Gastrocnemius medialis (tissue), 4 donors: ENCODE results near the gene KRT3. TPM values are rescaled to one million over a fixed set of nuclear protein-coding genes. Genes with fewer than 3 reads are reported as not detected.

Experiments used
- ATAC-seq, 2 donors: fragments of 150-250 bp; one replicate each; pipeline ENCODE4 v1.9.1; 2016
- DNase-seq, 2 donors: peaks; one replicate each; pipeline ENCODE4 v3.0.0-alpha.2; 2019
- H3K27ac ChIP-seq, 4 donors: fragments of 200-600 bp; sonication (generic); 1 replicate in 1 of 4; 2 replicates in 3 of 4; pipeline ENCODE4 v1.5.1; 2016 to 2018; ENCODE audit warnings: mild to moderate bottlenecking in 2 of 4, moderate library complexity in 1 of 4
- H3K27me3 ChIP-seq, 3 donors: fragments of 200-600 bp; sonication (generic) in 2 of 3; 1 replicate in 1 of 3; 2 replicates in 2 of 3; pipeline versions ENCODE4 v1.5.1 to v1.6.0; 2016 to 2019; ENCODE audit warnings: mild to moderate bottlenecking in 1 of 3, moderate library complexity in 1 of 3
- H3K36me3 ChIP-seq, 2 donors: fragments of 200-600 bp; sonication (generic) in 1 of 2; one replicate each; pipeline ENCODE4 v1.5.1; 2017 to 2018
- H3K4me1 ChIP-seq, 2 donors: fragments of 200-600 bp; sonication (generic) in 1 of 2; one replicate each; pipeline ENCODE4 v1.5.1; 2016 to 2017; ENCODE audit warnings: mild to moderate bottlenecking in 2 of 2
- H3K4me3 ChIP-seq, 4 donors: fragments of 200-600 bp; sonication (generic) in 3 of 4; 1 replicate in 1 of 4; 2 replicates in 3 of 4; pipeline ENCODE4 v1.5.1; 2016 to 2019; ENCODE audit warnings: mild to moderate bottlenecking in 2 of 4
- H3K9me3 ChIP-seq, 3 donors: fragments of 200-600 bp; sonication (generic) in 2 of 3; 1 replicate in 1 of 3; 2 replicates in 2 of 3; pipeline ENCODE4 v1.5.1; 2016 to 2019
- POLR2A ChIP-seq, 2 donors: fragments of 450-650 bp; IDR thresholded peaks; one replicate each; pipeline ENCODE4 v1.6.1; 2017; ENCODE audit warnings: antibody characterized with exemption in 2 of 2, mild to moderate bottlenecking in 2 of 2, moderate library complexity in 2 of 2
- in situ Hi-C, 4 donors: fragments of 200-750 bp; cut with MboI; loops; one replicate each; pipeline versions ENCODE4 v1.15.0 to v1.8.0; 2017; ENCODE audit warnings: low sequenced_read_pairs in 4 of 4
- intact Hi-C: fragments of 100-400 bp; cut with DNase I; formaldehyde crosslinking; loops from one replicate; pipeline ENCODE4 v1.15.1; 2023; ENCODE audit warnings: low total_unique reads
- total RNA-seq, 4 donors: library from RNA; depleted of rRNA; stranded (reverse); fragments of >200 nt; gene quantifications; one replicate each; pipeline versions ENCODE4 v1.1.0 to v1.2.3, GENCODE V29; 2016
- TF ChIP-seq, protein P1 (sequence below), 5 experiments: fragments of 450-650 bp in 3 of 5; fragments of 200-600 bp in 2 of 5; sonication (generic) in 2 of 5; IDR thresholded peaks in 4 of 5; conservative IDR thresholded peaks in 1 of 5; 1 replicate in 4 of 5; 2 replicates in 1 of 5; pipeline ENCODE4 v1.5.1; 2016 to 2019; ENCODE audit warnings: antibody characterized with exemption in 5 of 5, mild to moderate bottlenecking in 3 of 5, moderate library complexity in 3 of 5

The KRT3 gene
- total RNA-seq, result not detected

DNA sequence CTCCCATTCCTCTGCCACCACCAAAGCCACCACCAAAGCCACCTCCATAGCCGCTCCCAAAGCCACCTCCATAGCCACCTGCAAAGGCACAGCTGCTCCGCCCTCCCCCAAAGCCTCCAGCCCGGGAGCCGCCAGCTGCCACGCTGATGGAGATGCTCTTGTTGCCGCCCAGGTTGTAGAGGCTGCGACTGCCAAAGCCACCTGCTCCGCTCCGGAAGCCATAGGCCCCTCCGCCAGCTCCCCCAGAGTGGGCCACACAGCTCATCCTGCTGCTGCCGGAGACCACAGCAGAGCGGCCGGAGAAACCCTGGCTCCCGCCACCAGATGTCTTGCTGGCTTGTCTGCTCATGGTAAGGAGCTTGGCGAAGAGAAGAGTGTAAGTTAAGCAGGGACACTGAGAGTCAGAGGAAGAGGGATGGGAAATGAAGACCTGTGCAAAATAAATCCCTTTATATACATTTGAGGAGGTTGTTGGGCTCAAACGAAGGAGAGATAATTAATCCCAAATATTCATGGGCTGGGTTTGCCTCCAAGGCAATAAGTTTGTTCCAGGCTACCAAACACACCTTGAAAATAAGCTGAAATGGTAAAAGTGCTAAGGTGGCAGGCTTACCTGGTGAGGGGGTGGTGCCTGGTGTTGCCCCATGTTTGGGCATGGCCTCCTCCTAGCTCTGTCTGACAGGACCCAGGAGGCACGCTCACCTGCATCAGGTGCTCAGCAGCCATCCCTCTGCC lies at the start of gene KRT3:
Gene KRT3 (minus strand): TSS at position 424 of the 735 bp plus-strand sequence. CDS start 75 bp downstream, at position 349.
- peaks cover 0 to 4% (median 1%) of the 10 kb centered on the region in 3 donors for H3K27me3 ChIP-seq
- no peak for DNase-seq
- no peak for ATAC-seq
- no peak within 1 kb of the TSS for H3K27ac ChIP-seq
- no peaks in the 10 kb centered on the region for H3K9me3 ChIP-seq
- TF ChIP-seq POLR2A (IDR thresholded peaks at IDR 0.05), result no peak
- no peak within 1 kb of the TSS for H3K4me3 ChIP-seq
- in situ Hi-C loops (no loop called here), intact Hi-C loops (no loop called here)
- H3K36me3 ChIP-seq, result no peaks in the 10 kb centered on the region
- no peaks in the 10 kb centered on the region for H3K4me1 ChIP-seq

DNA sequence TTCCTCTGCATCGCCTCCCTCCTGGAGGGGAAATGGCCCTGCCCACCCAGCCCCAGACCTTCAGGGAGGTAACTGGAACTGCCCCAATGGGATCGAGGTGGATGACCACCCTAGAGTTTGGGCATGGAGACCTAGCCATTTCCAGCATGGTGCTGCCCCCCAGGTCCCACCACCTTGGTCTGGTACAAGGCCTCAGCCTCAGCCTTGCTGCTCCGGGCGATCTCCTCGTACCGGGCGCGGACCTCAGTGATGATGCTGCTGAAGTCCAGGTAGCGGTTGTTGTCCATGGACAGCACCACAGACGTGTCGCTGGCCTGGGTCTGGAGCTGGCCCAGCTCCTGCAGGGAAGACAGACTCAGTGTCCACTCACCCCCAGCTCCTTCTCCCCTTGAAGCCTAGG lies 48.5 kb upstream of the KRT3 start:
- H3K36me3 ChIP-seq, result no peaks in the 10 kb centered on the region
- ATAC-seq (no peak), DNase-seq (no peak)
- intact Hi-C loops, result no loop called here
- in situ Hi-C loops, result no loop called here
- H3K4me1 ChIP-seq, result no peaks in the 10 kb centered on the region
- no peaks in the 10 kb centered on the region for H3K9me3 ChIP-seq
- no peak overlapping the region for H3K27ac ChIP-seq
- TF ChIP-seq, protein P1, sequence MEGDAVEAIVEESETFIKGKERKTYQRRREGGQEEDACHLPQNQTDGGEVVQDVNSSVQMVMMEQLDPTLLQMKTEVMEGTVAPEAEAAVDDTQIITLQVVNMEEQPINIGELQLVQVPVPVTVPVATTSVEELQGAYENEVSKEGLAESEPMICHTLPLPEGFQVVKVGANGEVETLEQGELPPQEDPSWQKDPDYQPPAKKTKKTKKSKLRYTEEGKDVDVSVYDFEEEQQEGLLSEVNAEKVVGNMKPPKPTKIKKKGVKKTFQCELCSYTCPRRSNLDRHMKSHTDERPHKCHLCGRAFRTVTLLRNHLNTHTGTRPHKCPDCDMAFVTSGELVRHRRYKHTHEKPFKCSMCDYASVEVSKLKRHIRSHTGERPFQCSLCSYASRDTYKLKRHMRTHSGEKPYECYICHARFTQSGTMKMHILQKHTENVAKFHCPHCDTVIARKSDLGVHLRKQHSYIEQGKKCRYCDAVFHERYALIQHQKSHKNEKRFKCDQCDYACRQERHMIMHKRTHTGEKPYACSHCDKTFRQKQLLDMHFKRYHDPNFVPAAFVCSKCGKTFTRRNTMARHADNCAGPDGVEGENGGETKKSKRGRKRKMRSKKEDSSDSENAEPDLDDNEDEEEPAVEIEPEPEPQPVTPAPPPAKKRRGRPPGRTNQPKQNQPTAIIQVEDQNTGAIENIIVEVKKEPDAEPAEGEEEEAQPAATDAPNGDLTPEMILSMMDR (IDR thresholded peaks at IDR 0.05 in 4 of 5, conservative IDR thresholded peaks at IDR 0.05 in 1 of 5), result no peak
- no peak for TF ChIP-seq POLR2A (IDR thresholded peaks at IDR 0.05)
- no peak overlapping the region for H3K4me3 ChIP-seq
- no peaks in the 10 kb centered on the region for H3K27me3 ChIP-seq

DNA sequence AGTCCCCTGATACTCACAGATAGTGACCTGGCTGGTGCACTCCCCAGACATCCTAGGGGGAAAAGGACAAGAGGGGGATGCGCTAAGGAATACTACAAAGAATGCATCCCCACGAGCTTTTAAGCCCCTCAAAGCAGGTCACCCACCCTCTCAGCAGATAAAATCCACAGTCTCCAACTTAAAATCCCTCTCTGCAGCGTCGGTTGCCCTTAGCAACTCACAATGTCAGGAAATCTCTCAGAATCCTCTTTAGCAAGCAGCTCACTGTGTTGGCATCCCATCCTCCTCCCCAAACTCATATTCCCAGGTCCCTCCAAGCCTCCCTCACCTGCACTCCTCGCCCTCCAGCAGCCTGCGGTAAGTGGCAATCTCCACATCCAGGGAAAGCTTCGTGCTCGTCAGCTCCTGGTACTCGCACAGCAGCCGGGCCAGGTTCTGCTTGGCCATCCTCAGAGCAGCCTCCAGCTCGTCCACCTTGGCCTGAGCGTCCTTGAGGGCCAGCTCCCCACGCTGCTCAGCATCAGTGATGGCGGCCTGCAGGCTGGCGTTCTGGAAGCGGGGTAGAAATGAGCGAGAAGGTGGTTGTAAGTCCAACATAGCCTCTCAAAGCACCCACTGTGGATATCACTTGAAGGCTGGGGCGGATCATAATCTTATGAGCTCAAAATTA lies 43.7 kb upstream of the KRT3 start:
- Histone ChIP-seq H3K4me3 (no peak overlapping the region), H3K4me1 (no peaks in the 10 kb centered on the region), H3K9me3 (no peaks in the 10 kb centered on the region), H3K36me3 (no peaks in the 10 kb centered on the region), H3K27me3 (peaks cover 0 to 2% (median 0%) of the 10 kb centered on the region in 3 donors), H3K27ac (no peak overlapping the region)
- in situ Hi-C loops (no loop called here), intact Hi-C loops (no loop called here)
- DNase-seq (no peak), ATAC-seq (no peak)
- TF ChIP-seq, protein P1 (IDR thresholded peaks at IDR 0.05 in 4 of 5, conservative IDR thresholded peaks at IDR 0.05 in 1 of 5), result no peak
- no peak for TF ChIP-seq POLR2A (IDR thresholded peaks at IDR 0.05)

DNA sequence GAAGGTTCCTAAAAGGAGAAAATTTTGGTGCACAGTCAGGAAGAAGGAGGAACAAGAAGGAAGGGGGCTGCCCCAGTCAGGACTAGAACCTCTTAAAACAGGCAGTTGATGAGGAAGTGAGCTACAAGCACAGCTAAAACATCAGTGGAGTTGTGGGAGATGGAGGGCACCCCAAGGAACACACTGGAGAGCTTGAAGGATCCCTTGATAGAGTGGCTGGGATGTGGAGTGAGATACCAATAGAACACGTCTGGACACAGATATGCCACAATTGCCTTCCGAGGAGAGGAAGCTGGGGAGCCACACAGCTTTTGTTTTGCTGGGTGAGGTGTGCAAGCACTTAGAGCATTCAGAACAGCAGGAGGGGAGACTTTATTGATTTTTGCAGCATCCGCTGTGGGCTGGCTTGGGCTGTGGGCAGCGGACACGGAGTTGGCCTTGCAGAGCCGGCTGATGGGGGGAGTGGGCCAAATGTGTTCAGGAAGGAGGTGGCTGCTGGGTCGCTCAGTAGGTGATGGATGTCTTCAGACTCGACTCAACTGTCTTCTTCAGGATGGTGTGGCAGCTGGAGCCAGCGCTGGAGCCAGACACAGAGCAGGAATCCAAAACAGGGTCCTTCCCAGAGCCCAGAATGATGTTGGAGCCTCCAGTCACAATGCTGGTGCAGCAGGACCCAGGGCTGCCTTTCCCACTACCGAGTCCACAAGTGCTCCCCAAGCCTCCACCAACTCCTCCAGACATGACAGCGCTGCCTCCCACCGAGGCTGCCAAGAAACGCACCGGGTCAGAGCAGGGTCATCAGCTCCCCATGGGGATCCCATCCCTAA lies 42.9 kb upstream of the KRT3 start:
- H3K36me3 ChIP-seq, result no peaks in the 10 kb centered on the region
- H3K4me1 ChIP-seq, result no peaks in the 10 kb centered on the region
- DNase-seq (no peak), ATAC-seq (no peak)
- no peak for TF ChIP-seq POLR2A (IDR thresholded peaks at IDR 0.05)
- TF ChIP-seq, protein P1 (IDR thresholded peaks at IDR 0.05 in 4 of 5, conservative IDR thresholded peaks at IDR 0.05 in 1 of 5), result no peak
- no peak overlapping the region for H3K4me3 ChIP-seq
- intact Hi-C loops, result no loop called here
- no peaks in the 10 kb centered on the region for H3K9me3 ChIP-seq
- H3K27me3 ChIP-seq, result peaks cover 0 to 2% (median 0%) of the 10 kb centered on the region in 3 donors
- H3K27ac ChIP-seq, result no peak overlapping the region
- in situ Hi-C loops, result no loop called here
